SKM-1 treated with dmso at 0.1 percent for 144 hours (cell line): ENCODE results near the gene GIPC1.
A peak's percentile ranks its signal among the peaks of the same experiment; 100 is the strongest.
"Not testable (repeated sequence)": the region's sequence is repeated elsewhere in the genome, so short reads cannot be mapped to it uniquely, and the experiment has no call there.

Source experiments
- DNase-seq: peaks from one replicate; lab custom pipeline; 2025; ENCODE audit not compliant: unreplicated experiment; lab: John Stamatoyannopoulos, UW

The GIPC1 gene

GRCh38 chr19:14496029-14496833 is at the start of gene GIPC1:
Gene GIPC1 (minus strand): TSS chr19:14496127. CDS start chr19:14482976, 13,151 bp downstream.
- DNase-seq, result peak; percentile 96

GRCh38 chr19:14545716-14546082 is 49.8 kb upstream of the GIPC1 start:
- DNase-seq, result no peak

GRCh38 chr19:14544977-14545715 is 49.2 kb upstream of the GIPC1 start:
- DNase-seq, result no peak

- DNase-seq, result no peak
These were observed 48.1 kb upstream of the GIPC1 start for GRCh38 chr19:14544047-14544446.

- no peak for DNase-seq
These were observed 46.9 kb upstream of the GIPC1 start for GRCh38 chr19:14542711-14543328.

GRCh38 chr19:14541979-14542378 is 46.1 kb upstream of the GIPC1 start:
- not testable (repeated sequence) for DNase-seq

- peak; percentile 3 for DNase-seq
These were observed 45.0 kb upstream of the GIPC1 start for GRCh38 chr19:14540741-14541525.

GRCh38 chr19:14536926-14537692 is 41.2 kb upstream of the GIPC1 start:
- DNase-seq, result peak; percentile 22

- DNase-seq, result no peak
These were observed 37.5 kb upstream of the GIPC1 start for GRCh38 chr19:14533450-14533849.

GRCh38 chr19:14530506-14530905 is 34.6 kb upstream of the GIPC1 start:
- DNase-seq, result no peak

GRCh38 chr19:14530005-14530348 is 34.0 kb upstream of the GIPC1 start:
- DNase-seq, result peak; percentile 67

GRCh38 chr19:14529254-14530004 is 33.5 kb upstream of the GIPC1 start, which contains the start of gene TECR:
Gene TECR (plus strand): TSS chr19:14529594. CDS start chr19:14529697, 103 bp downstream.
- DNase-seq, result peak; percentile 99

- no peak for DNase-seq
These were observed 32.7 kb upstream of the GIPC1 start for GRCh38 chr19:14528419-14529253.

- no peak for DNase-seq
These were observed 30.5 kb upstream of the GIPC1 start for GRCh38 chr19:14526423-14526822.

GRCh38 chr19:14525729-14526128 is 29.8 kb upstream of the GIPC1 start:
- no peak for DNase-seq

GRCh38 chr19:14520543-14520942 is 24.6 kb upstream of the GIPC1 start:
- no peak for DNase-seq

- no peak for DNase-seq
These were observed 24.0 kb upstream of the GIPC1 start for GRCh38 chr19:14519860-14520407.

GRCh38 chr19:14519245-14519859 is 23.4 kb upstream of the GIPC1 start:
- no peak for DNase-seq
